Measurements from ENCODE around the gene USP37.
"Not testable (repeated sequence)": the region's sequence is repeated elsewhere in the genome, so short reads cannot be mapped to it uniquely, and the experiment has no call there.

The USP37 gene

DNA sequence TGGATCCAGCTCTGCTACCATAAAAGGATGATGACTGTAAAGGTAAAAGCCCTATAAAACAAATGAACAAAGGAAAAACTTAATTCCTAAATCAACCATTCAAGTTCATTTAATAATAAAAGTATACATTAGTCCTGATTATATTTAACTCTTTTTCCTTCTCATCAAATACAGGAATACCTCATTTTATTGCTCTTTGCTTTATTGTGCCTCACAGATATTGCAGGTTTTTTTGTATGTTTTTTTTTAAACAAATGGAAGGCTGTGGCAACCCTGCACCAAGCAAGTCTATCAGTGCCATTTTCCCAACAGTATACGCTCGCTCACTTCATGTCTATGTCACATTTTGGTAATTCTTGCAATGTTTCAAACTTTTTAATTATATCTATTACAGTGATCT, 38.2 kb downstream of the USP37 start:
- Histone ChIP-seq H3K27me3 (ENCODE audit: insufficient read depth, low read length, poor library complexity) (no peaks in the 10 kb centered on the region), H3K36me3 (ENCODE audit: insufficient read depth, low read length) (peaks cover 96% of the 10 kb centered on the region)

DNA sequence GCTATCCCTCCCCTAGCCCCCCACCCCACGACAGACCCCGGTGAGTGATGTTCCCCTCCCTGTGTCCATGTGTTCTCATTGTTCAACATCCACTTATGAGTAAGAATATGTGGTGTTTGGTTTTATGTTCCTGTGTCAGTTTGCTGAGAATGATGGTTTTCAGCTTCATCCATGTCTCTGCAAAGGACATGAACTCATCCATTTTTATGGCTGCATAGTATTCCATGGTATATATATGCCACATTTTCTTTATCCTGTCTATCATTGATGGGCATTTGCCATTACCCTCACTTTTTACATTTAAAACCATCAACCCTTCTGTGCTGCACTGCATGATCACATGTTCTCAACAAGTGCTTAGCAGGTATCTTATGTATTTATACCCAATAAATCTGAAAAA, 39.7 kb downstream of the USP37 start:
- not testable (repeated sequence) for H4K20me1 ChIP-seq (ENCODE audit: insufficient read depth, low read length); H3K27me3 ChIP-seq (ENCODE audit: insufficient read depth, low read length, poor library complexity); H3K4me2 ChIP-seq (ENCODE audit: insufficient read depth, low read length); H3K4me3 ChIP-seq (ENCODE audit: low read depth in 1 of 2, low read length in 2 of 2); H3K4me1 ChIP-seq (ENCODE audit: insufficient read depth, low read length); H3K79me2 ChIP-seq (ENCODE audit: insufficient read depth, low read length); ATAC-seq (ENCODE audit: insufficient read depth, low read depth); H3K9me3 ChIP-seq (ENCODE audit: insufficient read depth, low read length, severe bottlenecking); H3K27ac ChIP-seq (ENCODE audit: low read length); DNase-seq; H3K9ac ChIP-seq (ENCODE audit: low read depth, low read length); H2AFZ ChIP-seq (ENCODE audit: low read depth, low read length)
- H3K36me3 ChIP-seq (ENCODE audit: insufficient read depth, low read length), result peaks cover 96% of the 10 kb centered on the region

More for the DNA sequence above, 38.2 kb downstream of the USP37 start:
- Histone ChIP-seq H3K4me1 (ENCODE audit: insufficient read depth, low read length) (no peaks in the 10 kb centered on the region), H2AFZ (ENCODE audit: low read depth, low read length) (no peak overlapping the region), H3K9me3 (ENCODE audit: insufficient read depth, low read length, severe bottlenecking) (peaks cover 7% of the 10 kb centered on the region), H3K4me2 (ENCODE audit: insufficient read depth, low read length) (no peak overlapping the region), H3K9ac (ENCODE audit: low read depth, low read length) (no peak overlapping the region), H4K20me1 (ENCODE audit: insufficient read depth, low read length) (no peaks in the 10 kb centered on the region), H3K4me3 (ENCODE audit: low read depth in 1 of 2, low read length in 2 of 2) (no peak overlapping the region), H3K79me2 (ENCODE audit: insufficient read depth, low read length) (no peaks in the 10 kb centered on the region), H3K27ac (ENCODE audit: low read length) (no peak overlapping the region)
- ATAC-seq (ENCODE audit: insufficient read depth, low read depth) (no peak), DNase-seq (no peak)
- TF ChIP-seq, protein P1, sequence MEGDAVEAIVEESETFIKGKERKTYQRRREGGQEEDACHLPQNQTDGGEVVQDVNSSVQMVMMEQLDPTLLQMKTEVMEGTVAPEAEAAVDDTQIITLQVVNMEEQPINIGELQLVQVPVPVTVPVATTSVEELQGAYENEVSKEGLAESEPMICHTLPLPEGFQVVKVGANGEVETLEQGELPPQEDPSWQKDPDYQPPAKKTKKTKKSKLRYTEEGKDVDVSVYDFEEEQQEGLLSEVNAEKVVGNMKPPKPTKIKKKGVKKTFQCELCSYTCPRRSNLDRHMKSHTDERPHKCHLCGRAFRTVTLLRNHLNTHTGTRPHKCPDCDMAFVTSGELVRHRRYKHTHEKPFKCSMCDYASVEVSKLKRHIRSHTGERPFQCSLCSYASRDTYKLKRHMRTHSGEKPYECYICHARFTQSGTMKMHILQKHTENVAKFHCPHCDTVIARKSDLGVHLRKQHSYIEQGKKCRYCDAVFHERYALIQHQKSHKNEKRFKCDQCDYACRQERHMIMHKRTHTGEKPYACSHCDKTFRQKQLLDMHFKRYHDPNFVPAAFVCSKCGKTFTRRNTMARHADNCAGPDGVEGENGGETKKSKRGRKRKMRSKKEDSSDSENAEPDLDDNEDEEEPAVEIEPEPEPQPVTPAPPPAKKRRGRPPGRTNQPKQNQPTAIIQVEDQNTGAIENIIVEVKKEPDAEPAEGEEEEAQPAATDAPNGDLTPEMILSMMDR (IDR thresholded peaks at IDR 0.05; ENCODE audit: borderline replicate concordance, extremely low read depth, low read length, poor library complexity, severe bottlenecking), result no peak
- TF ChIP-seq EZH2 (IDR thresholded peaks at IDR 0.05; ENCODE audit: borderline replicate concordance, low read depth, low read length, severe bottlenecking), result no peak

DNA sequence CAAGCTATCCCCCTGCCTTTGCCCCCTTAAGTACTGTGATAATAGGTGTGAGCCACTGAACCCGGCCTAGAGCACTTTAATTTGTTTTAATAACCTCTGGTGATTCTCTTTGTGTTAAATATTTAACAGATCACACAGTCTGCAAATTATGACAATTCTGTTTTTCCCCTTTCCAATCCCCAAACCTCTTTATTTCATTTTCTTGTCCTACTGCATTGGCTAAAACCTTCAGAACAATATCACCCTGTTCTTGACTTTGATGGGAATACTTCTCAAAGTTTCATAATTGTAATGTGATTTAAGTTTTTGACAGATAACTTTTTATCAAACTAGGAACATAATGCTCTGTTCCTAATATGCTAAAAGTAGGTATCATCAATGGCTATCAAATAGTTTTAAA, 44.5 kb downstream of the USP37 start:
- Histone ChIP-seq H3K36me3 (ENCODE audit: insufficient read depth, low read length) (peaks cover 83% of the 10 kb centered on the region), H3K4me1 (ENCODE audit: insufficient read depth, low read length) (no peaks in the 10 kb centered on the region), H3K4me3 (ENCODE audit: low read depth in 1 of 2, low read length in 2 of 2) (no peak overlapping the region), H4K20me1 (ENCODE audit: insufficient read depth, low read length) (no peaks in the 10 kb centered on the region), H3K4me2 (ENCODE audit: insufficient read depth, low read length) (no peak overlapping the region), H2AFZ (ENCODE audit: low read depth, low read length) (no peak overlapping the region), H3K9me3 (ENCODE audit: insufficient read depth, low read length, severe bottlenecking) (peaks cover 7% of the 10 kb centered on the region), H3K27ac (ENCODE audit: low read length) (no peak overlapping the region), H3K27me3 (ENCODE audit: insufficient read depth, low read length, poor library complexity) (no peaks in the 10 kb centered on the region), H3K9ac (ENCODE audit: low read depth, low read length) (no peak overlapping the region), H3K79me2 (ENCODE audit: insufficient read depth, low read length) (no peaks in the 10 kb centered on the region)
- DNase-seq, result no peak
- no peak for ATAC-seq (ENCODE audit: insufficient read depth, low read depth)
- TF ChIP-seq, protein P1 (IDR thresholded peaks at IDR 0.05; ENCODE audit: borderline replicate concordance, extremely low read depth, low read length, poor library complexity, severe bottlenecking), result no peak
- no peak for TF ChIP-seq EZH2 (IDR thresholded peaks at IDR 0.05; ENCODE audit: borderline replicate concordance, low read depth, low read length, severe bottlenecking)

GRCh38 chr2:218518876-218519275, 49.3 kb downstream of the USP37 start:
- no peak overlapping the region for H2AFZ ChIP-seq (ENCODE audit: low read depth, low read length)
- no peak overlapping the region for H3K9ac ChIP-seq (ENCODE audit: low read depth, low read length)
- peaks cover 52% of the 10 kb centered on the region for H3K36me3 ChIP-seq (ENCODE audit: insufficient read depth, low read length)
- H3K4me3 ChIP-seq (ENCODE audit: low read depth in 1 of 2, low read length in 2 of 2), result no peak overlapping the region
- no peaks in the 10 kb centered on the region for H3K27me3 ChIP-seq (ENCODE audit: insufficient read depth, low read length, poor library complexity)
- H4K20me1 ChIP-seq (ENCODE audit: insufficient read depth, low read length), result peaks cover 3% of the 10 kb centered on the region; the same call in 1 of the 2 replicates
- TF ChIP-seq EZH2 (IDR thresholded peaks at IDR 0.05; ENCODE audit: borderline replicate concordance, low read depth, low read length, severe bottlenecking), result no peak
- TF ChIP-seq, protein P1 (IDR thresholded peaks at IDR 0.05; ENCODE audit: borderline replicate concordance, extremely low read depth, low read length, poor library complexity, severe bottlenecking), result no peak
- H3K4me1 ChIP-seq (ENCODE audit: insufficient read depth, low read length), result no peaks in the 10 kb centered on the region
- H3K27ac ChIP-seq (ENCODE audit: low read length), result no peak overlapping the region
- DNase-seq (no peak), ATAC-seq (ENCODE audit: insufficient read depth, low read depth) (no peak)
- H3K4me2 ChIP-seq (ENCODE audit: insufficient read depth, low read length), result no peak overlapping the region
- peaks cover 19% of the 10 kb centered on the region for H3K79me2 ChIP-seq (ENCODE audit: insufficient read depth, low read length)
- no peaks in the 10 kb centered on the region for H3K9me3 ChIP-seq (ENCODE audit: insufficient read depth, low read length, severe bottlenecking)

Data from DND-41 (cell line).